Adrenal gland (tissue), 12 donors: ENCODE measurements around the gene RAB40AL. TPM values are rescaled to one million over a fixed set of nuclear protein-coding genes. Genes with fewer than 3 reads are reported as not detected.

Source experiments
- DNase-seq, 7 donors: peaks; one replicate each; pipeline ENCODE4 v3.0.0-alpha.2; 2019 to 2020
- H3K27ac ChIP-seq, 5 donors: fragments of 200-600 bp; sonication (generic) in 4 of 5; 1 replicate in 3 of 5; 2 replicates in 2 of 5; pipeline versions ENCODE4 v1.5.1 to v1.8.0; 2016 to 2020; ENCODE audit warnings: mild to moderate bottlenecking in 1 of 5
- H3K27me3 ChIP-seq: fragments of 200-600 bp; 2 replicates; pipeline ENCODE4 v1.8.0; 2021
- H3K36me3 ChIP-seq, 2 donors: fragments of 200-600 bp; replicated peaks in 1 of 2; 1 replicate in 1 of 2; 2 replicates in 1 of 2; pipeline versions ENCODE4 v1.5.1 to v1.8.0; 2018 to 2022
- H3K4me1 ChIP-seq, 2 donors: fragments of 200-600 bp; replicated peaks in 1 of 2; 1 replicate in 1 of 2; 2 replicates in 1 of 2; pipeline versions ENCODE4 v1.5.1 to v1.8.0; 2018 to 2021
- H3K4me3 ChIP-seq, 4 donors: fragments of 200-600 bp; sonication (generic) in 3 of 4; one replicate each; pipeline ENCODE4 v1.5.1; 2016 to 2018
- H3K9me3 ChIP-seq, 3 donors: fragments of 200-600 bp; sonication (generic) in 1 of 3; replicated peaks in 1 of 3; 1 replicate in 2 of 3; 2 replicates in 1 of 3; pipeline versions ENCODE4 v1.5.1 to v1.8.0; 2016 to 2021
- POLR2A ChIP-seq, 2 donors: fragments of 450-650 bp; IDR thresholded peaks; one replicate each; pipeline ENCODE4 v1.6.1; 2017; ENCODE audit warnings: antibody characterized with exemption in 2 of 2, mild to moderate bottlenecking in 2 of 2, moderate library complexity in 1 of 2
- WGBS, 4 donors: extraction: QIAGEN DNeasy Blood & Tissue Kit in 2 of 4; methylation state at CpG; one replicate each; pipeline versions ENCODE4 v1.1.5 to v1.1.7; 2013 to 2017; 5-methylcytosine and 5-hydroxymethylcytosine counted together
- intact Hi-C, 2 donors: fragments of 100-400 bp; cut with DNase I; formaldehyde crosslinking; loops; one replicate each; pipeline versions ENCODE4 v1.14.1 to v1.15.0; 2022 to 2023
- polyA plus RNA-seq, 3 donors: library from polyadenylated mRNA; stranded (reverse); fragments of 200-250 nt in 2 of 3; fragments of 350-450 nt in 1 of 3; fragmentation: Illumina TruSeq in 1 of 3; extraction: RNeasy Lipid Tissue Mini Kit (QIAGEN cat#74804) in 1 of 3; gene quantifications; one replicate each; pipeline ENCODE4 v1.2.3, GENCODE V29; 2013 to 2014
- total RNA-seq, 9 donors: library from RNA; depleted of rRNA in 4 of 9; stranded (reverse); fragments of >200 nt in 4 of 9; fragments of 120-200 nt in 1 of 9; fragmentation: NEBNext Ultra II Directional in 1 of 9; extraction: Animal tissue kit (Norgen Biotek cat#: 25700) in 1 of 9; gene quantifications; one replicate each; pipeline versions ENCODE4 v1.1.0 to v1.2.4, GENCODE V29; 2013 to 2023
- TF ChIP-seq, protein P1 (sequence below), 6 experiments: fragments of 450-650 bp in 4 of 6; fragments of 200-600 bp in 2 of 6; sonication (generic) in 1 of 6; IDR thresholded peaks; 1 replicate in 5 of 6; 2 replicates in 1 of 6; pipeline versions ENCODE4 v1.5.1 to v1.8.0; 2016 to 2021; ENCODE audit warnings: antibody characterized with exemption in 6 of 6, mild to moderate bottlenecking in 2 of 6, moderate library complexity in 1 of 6
- donor health status: healthy with polysubstance abuse.
- donor health status: Bipolar disorder and iron deficiency.
- donor health status: DM: yes; HTN: yes; CAD: no.
- donor health status: DM: no; HTN: no; CAD: no.
- donor health status: DM: no; HTN: no; CAD: no.
- donor health status: DM: yes; HTN: yes; CAD: no.

Gene RAB40AL
- total and polyA plus RNA-seq, 12 donors, result 0.20 to 3.1 (median 0.97) TPM; not detected in 5

DNA sequence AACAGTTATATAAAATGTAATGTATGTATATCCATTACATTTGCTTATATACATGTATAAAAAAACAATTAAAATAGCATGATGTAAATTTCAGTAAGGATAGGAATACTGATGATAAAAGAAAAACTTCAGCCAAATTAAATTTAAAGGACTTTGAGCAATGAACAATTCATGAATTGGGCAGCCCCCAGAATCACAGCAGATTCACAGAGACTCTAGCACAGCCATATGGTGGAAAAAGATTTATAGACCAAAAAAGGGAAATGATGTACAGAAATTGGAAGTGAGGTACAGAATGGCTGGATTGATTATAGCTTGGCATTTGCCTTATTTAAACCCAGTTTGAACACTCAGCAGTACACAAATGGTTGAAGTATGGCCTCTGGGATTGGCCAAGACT lies 34.7 kb upstream of the RAB40AL start:
- intact Hi-C loops, result no loop called here
- H3K4me3 ChIP-seq, result no peak overlapping the region
- no peak for DNase-seq

DNA sequence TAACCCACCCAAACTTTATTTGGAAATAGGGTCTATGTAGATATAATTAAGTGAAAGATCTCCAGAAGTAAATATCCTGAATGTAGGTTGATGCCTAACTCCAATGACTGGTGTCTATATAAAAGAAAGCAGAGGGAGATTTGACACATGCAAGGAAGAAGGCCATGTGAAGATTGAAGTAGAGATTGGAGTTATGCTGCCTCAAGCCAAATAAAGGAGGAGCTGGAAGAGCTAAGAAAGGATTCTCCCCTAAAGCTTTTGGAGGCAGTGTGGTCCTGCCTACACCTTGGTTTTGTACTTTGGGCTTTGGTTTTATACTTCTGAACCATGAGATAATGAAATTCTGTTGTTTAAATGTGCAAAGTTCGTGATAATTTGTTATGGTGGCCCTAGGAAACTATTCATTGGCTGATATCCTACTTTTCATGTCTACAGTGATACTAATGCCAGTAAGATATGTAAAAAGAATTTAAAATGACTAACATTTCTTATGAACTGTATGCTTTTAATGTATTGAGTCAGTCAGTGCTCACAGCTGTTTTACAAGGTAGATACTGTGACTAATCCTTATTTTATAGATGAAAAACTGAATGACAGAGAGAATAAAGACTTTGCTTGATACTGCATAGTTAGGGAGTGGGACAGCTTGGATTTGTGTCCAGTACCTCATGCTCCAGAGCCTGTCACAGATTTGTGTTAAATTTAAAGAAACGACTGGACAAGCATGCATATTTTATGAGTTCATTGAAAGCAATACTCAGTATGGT lies 5.9 kb upstream of the RAB40AL start:
- intact Hi-C loops, result loop anchor here in 1 of 2 donors (10.0 kb wide), 1 partner anchor 244 kb away; no protein-coding TSS in a partner anchor
- H3K9me3 ChIP-seq, result no peaks in the 10 kb centered on the region
- no peak for DNase-seq
- no peaks in the 10 kb centered on the region for H3K27me3 ChIP-seq
- H3K4me1 ChIP-seq, result no peaks in the 10 kb centered on the region
- H3K4me3 ChIP-seq, result no peak overlapping the region
- TF ChIP-seq, protein P1, sequence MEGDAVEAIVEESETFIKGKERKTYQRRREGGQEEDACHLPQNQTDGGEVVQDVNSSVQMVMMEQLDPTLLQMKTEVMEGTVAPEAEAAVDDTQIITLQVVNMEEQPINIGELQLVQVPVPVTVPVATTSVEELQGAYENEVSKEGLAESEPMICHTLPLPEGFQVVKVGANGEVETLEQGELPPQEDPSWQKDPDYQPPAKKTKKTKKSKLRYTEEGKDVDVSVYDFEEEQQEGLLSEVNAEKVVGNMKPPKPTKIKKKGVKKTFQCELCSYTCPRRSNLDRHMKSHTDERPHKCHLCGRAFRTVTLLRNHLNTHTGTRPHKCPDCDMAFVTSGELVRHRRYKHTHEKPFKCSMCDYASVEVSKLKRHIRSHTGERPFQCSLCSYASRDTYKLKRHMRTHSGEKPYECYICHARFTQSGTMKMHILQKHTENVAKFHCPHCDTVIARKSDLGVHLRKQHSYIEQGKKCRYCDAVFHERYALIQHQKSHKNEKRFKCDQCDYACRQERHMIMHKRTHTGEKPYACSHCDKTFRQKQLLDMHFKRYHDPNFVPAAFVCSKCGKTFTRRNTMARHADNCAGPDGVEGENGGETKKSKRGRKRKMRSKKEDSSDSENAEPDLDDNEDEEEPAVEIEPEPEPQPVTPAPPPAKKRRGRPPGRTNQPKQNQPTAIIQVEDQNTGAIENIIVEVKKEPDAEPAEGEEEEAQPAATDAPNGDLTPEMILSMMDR (IDR thresholded peaks at IDR 0.05), result no peak
- no peak for TF ChIP-seq POLR2A (IDR thresholded peaks at IDR 0.05)
- no peak overlapping the region for H3K27ac ChIP-seq
- 48 to 90% (median 72%) methylated on average over 2 of the region's 2 CpGs for WGBS, 4 donors
- H3K36me3 ChIP-seq, result no peaks in the 10 kb centered on the region

More for the DNA sequence above, 34.7 kb upstream of the RAB40AL start:
- H3K4me1 ChIP-seq, result no peaks in the 10 kb centered on the region
- H3K27me3 ChIP-seq, result peaks cover 1% of the 10 kb centered on the region
- TF ChIP-seq, protein P1 (IDR thresholded peaks at IDR 0.05), result no peak
- no peak for TF ChIP-seq POLR2A (IDR thresholded peaks at IDR 0.05)
- H3K36me3 ChIP-seq, result no peaks in the 10 kb centered on the region
- no peaks in the 10 kb centered on the region for H3K9me3 ChIP-seq
- no peak overlapping the region for H3K27ac ChIP-seq

DNA sequence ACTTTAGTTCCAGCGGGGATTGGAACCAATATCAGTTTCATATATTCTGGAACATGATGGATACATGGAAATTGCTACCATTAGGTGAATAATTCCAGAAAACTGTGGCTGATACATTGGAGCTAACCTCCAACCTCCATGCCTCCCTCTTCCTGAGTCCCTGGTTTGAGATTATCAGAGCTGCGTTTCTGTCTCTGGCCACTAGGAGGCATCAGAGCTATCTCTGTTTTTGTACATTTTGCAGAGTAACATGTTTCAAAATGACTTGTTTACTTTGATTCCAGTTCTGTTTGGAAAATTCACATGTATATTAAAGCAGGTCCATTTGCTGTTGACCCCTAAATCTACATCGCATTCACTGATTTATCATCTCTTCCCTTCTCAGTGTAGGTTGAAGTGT lies 2.4 kb upstream of the RAB40AL start:
- no peaks in the 10 kb centered on the region for H3K4me1 ChIP-seq
- TF ChIP-seq, protein P1 (IDR thresholded peaks at IDR 0.05), result peak in 5 of 6 experiments; percentile 26 to 66 (median 34)
- TF ChIP-seq POLR2A (IDR thresholded peaks at IDR 0.05), result no peak
- H3K27me3 ChIP-seq, result no peaks in the 10 kb centered on the region
- intact Hi-C loops, result loop anchor here in 1 of 2 donors (10.0 kb wide), 1 partner anchor 240 kb away; no protein-coding TSS in a partner anchor
- no peak overlapping the region for H3K4me3 ChIP-seq
- WGBS, 4 donors, result 39 to 67% (median 50%) methylated on average over 3 of the region's 3 CpGs
- peak in 5 of 7 donors; percentile 18 to 56 (median 27) for DNase-seq
- no peaks in the 10 kb centered on the region for H3K9me3 ChIP-seq
- no peak overlapping the region for H3K27ac ChIP-seq
- H3K36me3 ChIP-seq, result no peaks in the 10 kb centered on the region

DNA sequence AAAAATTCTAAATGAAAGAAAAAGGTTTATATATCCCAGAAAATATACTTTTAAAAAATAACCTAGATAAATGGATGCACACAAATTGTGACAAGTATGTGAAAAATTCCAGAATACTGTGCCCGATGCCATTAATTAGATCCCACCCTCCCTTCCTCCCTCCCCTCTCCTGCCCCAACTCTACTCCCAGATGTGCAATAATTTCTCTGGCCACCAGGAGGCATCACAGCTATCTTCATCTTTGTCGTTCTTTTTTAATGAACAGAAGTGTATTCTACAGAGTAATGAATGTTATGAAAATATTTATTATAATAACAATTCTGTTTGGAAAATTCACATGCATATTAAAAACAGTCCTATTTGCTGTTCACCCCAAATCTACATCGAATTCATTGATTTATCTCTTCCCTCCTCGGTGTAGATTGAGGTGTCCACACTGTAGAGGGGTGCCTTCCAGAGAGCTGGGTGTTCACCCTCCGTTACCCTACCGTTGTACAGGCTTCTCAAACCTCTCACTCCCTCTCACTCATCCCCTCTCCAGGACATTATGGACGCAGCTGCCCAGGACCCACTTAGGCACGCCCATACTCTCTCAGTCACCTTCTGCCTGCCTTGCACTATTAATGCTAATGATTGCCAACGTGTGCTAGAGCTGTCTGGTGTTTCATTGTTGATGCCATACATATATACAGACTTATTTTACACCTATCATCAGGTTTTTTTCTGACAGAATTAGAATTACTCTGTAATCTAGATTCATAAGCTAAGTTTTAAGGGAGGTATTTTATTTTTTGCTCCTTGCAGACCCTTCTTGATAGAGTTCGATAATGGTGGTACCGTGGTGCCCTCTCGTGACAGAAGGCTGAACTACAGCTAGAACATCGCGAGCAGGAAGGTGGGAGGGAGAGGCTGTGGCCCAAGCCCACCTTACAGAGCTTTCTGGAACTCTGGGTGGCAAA lies 14.1 kb downstream of the RAB40AL start:
- no peak for TF ChIP-seq POLR2A (IDR thresholded peaks at IDR 0.05)
- TF ChIP-seq, protein P1 (IDR thresholded peaks at IDR 0.05), result peak; percentile 26 to 53 (median 47)
- no peaks in the 10 kb centered on the region for H3K9me3 ChIP-seq
- H3K27ac ChIP-seq, result no peak overlapping the region
- intact Hi-C loops, result loop anchor here in 1 of 2 donors (5.0 kb wide), 1 partner anchor 226 kb away; no protein-coding TSS in a partner anchor
- 4 to 15% (median 12%) methylated on average over 12 to 14 of the region's 14 CpGs for WGBS, 4 donors
- H3K27me3 ChIP-seq, result no peaks in the 10 kb centered on the region
- H3K4me3 ChIP-seq, result no peak overlapping the region
- peak in 6 of 7 donors; percentile 44 to 74 (median 60) for DNase-seq
- no peaks in the 10 kb centered on the region for H3K36me3 ChIP-seq
- H3K4me1 ChIP-seq, result no peaks in the 10 kb centered on the region
